C4-2B (cell line): ENCODE measurements around the gene SLC20A1.

Experiments used
- CTCF ChIP-seq: fragments of 450-650 bp; conservative IDR thresholded peaks from 2 replicates; pipeline ENCODE4 v1.5.1; 2017; ENCODE audit warnings: mild to moderate bottlenecking
- ZFX ChIP-seq: fragments of 450-650 bp; IDR thresholded peaks from 2 replicates; pipeline ENCODE4 v1.6.1; 2017

- TF ChIP-seq CTCF (no peak), ZFX (no peak)
Measured at GRCh38 chr2:112688086-112688880, 42.5 kb downstream of the SLC20A1 start.
